GM12878 (cell line): Measurements from ENCODE around the gene PTPN12. TPM values are rescaled to one million over a fixed set of nuclear protein-coding genes. Genes with fewer than 3 reads are reported as not detected.

Experiments used
- ATAC-seq: fragments of 200-7000 bp; cut with Tn5 transposase; 3 replicates; pipeline ENCODE4 v1.9.1; 2020; ENCODE audit warnings: mild to moderate bottlenecking, moderate library complexity
- BruUV-seq: library from RNA; stranded (reverse); fragments of 400-500 nt; replicated peaks from 2 replicates; lab custom pipeline; 2021; lab: Mats Ljungman, UMichigan
- CTCF ChIA-PET: fragments of 300-600 bp; sonication (Branson Sonifier 250); formaldehyde crosslinking; extraction: SDS; loops from one replicate; lab custom pipeline; 2021; ENCODE audit warnings: inconsistent platforms; lab: Yijun Ruan, JAX
- POLR2A ChIA-PET: fragments of 350-600 bp; formaldehyde crosslinking; extraction: SDS; loops from one replicate; lab custom pipeline; 2021; ENCODE audit warnings: inconsistent platforms; lab: Charles Lee
- RAD21 ChIA-PET: fragments of 300-600 bp; sonication (Branson Sonifier 250); formaldehyde crosslinking; loops from one replicate; lab custom pipeline; 2023; ENCODE audit warnings: antibody characterized with exemption; ENCODE audit not compliant: unreplicated experiment; lab: Charles Lee
- SMC1A ChIA-PET: fragments of 300-600 bp; sonication (Branson Sonifier 250); formaldehyde crosslinking; loops from one replicate; lab custom pipeline; 2023; ENCODE audit not compliant: unreplicated experiment, uncharacterized antibody; lab: Charles Lee
- DNase-seq: peaks from one replicate; pipeline ENCODE4 v3.0.0-alpha.2; 2011; ENCODE audit warnings: low read depth, low spot score
- FAIRE-seq: peaks from 3 replicates; lab custom pipeline; 2011; peaks lifted over from hg19 to GRCh38; lab: Jason Lieb, UNC
- H2AFZ ChIP-seq: 2 replicates; pipeline ENCODE4 v1.6.0; 2011; ENCODE audit warnings: low read depth, low read length, control low read depth; ENCODE audit not compliant: control insufficient read depth
- H3K27ac ChIP-seq: 2 replicates; pipeline ENCODE4 v1.5.1; 2011; ENCODE audit warnings: control low read depth; ENCODE audit not compliant: control insufficient read depth, insufficient read depth
- H3K27me3 ChIP-seq, 2 experiments: replicated peaks in 1 of 2; 2 replicates each; pipeline versions ENCODE4 v1.6.0 to v1.6.1; 2011; ENCODE audit warnings: low read length in 1 of 2; ENCODE audit not compliant: control insufficient read depth in 2 of 2, insufficient read depth in 2 of 2
- H3K36me3 ChIP-seq, 2 experiments: 2 replicates each; pipeline ENCODE4 v1.5.1; 2011; ENCODE audit warnings: low read length in 1 of 2; ENCODE audit not compliant: control insufficient read depth in 2 of 2, insufficient read depth in 2 of 2
- H3K4me1 ChIP-seq: 2 replicates; pipeline ENCODE4 v1.6.1; 2011; ENCODE audit warnings: mild to moderate bottlenecking, low read length, moderate library complexity, mixed read lengths; ENCODE audit not compliant: control insufficient read depth, insufficient read depth
- H3K4me2 ChIP-seq: 2 replicates; pipeline ENCODE4 v1.6.0; 2011; ENCODE audit warnings: control low read depth; ENCODE audit not compliant: control insufficient read depth, insufficient read depth
- H3K4me3 ChIP-seq: fragments of 200-600 bp; sonication (generic); 2 replicates; pipeline ENCODE4 v1.5.1; 2016
- H3K79me2 ChIP-seq: 2 replicates; pipeline ENCODE4 v1.6.0; 2011; ENCODE audit warnings: low read length; ENCODE audit not compliant: control insufficient read depth, insufficient read depth
- H3K9ac ChIP-seq: 2 replicates; pipeline ENCODE4 v1.8.0; 2011; ENCODE audit warnings: low read length, control low read depth, mixed read lengths; ENCODE audit not compliant: control insufficient read depth, insufficient read depth
- H3K9me3 ChIP-seq: replicated peaks from 3 replicates; pipeline ENCODE4 v1.5.1; 2011; ENCODE audit warnings: mild to moderate bottlenecking, low read length; ENCODE audit not compliant: control insufficient read depth, insufficient read depth
- H4K20me1 ChIP-seq: 2 replicates; pipeline ENCODE4 v1.6.0; 2011; ENCODE audit not compliant: control insufficient read depth, insufficient read depth
- CBFB ChIP-seq: IDR thresholded peaks from 2 replicates; pipeline ENCODE4 v1.6.1; 2016; ENCODE audit warnings: antibody characterized with exemption, low read depth
- CBX3 ChIP-seq: fragments of 200-600 bp; sonication (generic); IDR thresholded peaks from 2 replicates; pipeline ENCODE4 v1.6.1; 2016; ENCODE audit warnings: low read depth, borderline replicate concordance
- GATAD2B ChIP-seq: fragments of 450-650 bp; conservative IDR thresholded peaks from 2 replicates; pipeline ENCODE4 v1.6.1; 2017; ENCODE audit warnings: low read depth, mild to moderate bottlenecking, moderate library complexity
- JUND ChIP-seq: IDR thresholded peaks from 2 replicates; pipeline ENCODE4 v1.6.1; 2012; ENCODE audit warnings: low read depth, mild to moderate bottlenecking, low read length, improper control_type of control experiment, moderate library complexity
- KDM1A ChIP-seq: fragments of 200-600 bp; sonication (generic); IDR thresholded peaks from 2 replicates; pipeline ENCODE4 v1.6.1; 2016; ENCODE audit warnings: borderline replicate concordance
- MTA3 ChIP-seq: IDR thresholded peaks from 2 replicates; pipeline ENCODE4 v1.6.1; 2012; ENCODE audit warnings: low read length, inconsistent platforms, borderline replicate concordance
- NR2C1 ChIP-seq: fragments of 450-650 bp; IDR thresholded peaks from 2 replicates; pipeline ENCODE4 v1.6.1; 2017; ENCODE audit warnings: antibody characterized with exemption, mild to moderate bottlenecking, moderate library complexity
- RB1 ChIP-seq: fragments of 450-650 bp; formaldehyde crosslinking; IDR thresholded peaks from 2 replicates; pipeline ENCODE4 v1.6.1; 2017; ENCODE audit warnings: mild to moderate bottlenecking, borderline replicate concordance
- RBBP5 ChIP-seq: fragments of 200-600 bp; sonication (generic); conservative IDR thresholded peaks from 2 replicates; pipeline ENCODE4 v1.6.1; 2016
- RUNX3 ChIP-seq: IDR thresholded peaks from 2 replicates; pipeline ENCODE4 v1.6.1; 2012; ENCODE audit warnings: low read length, inconsistent platforms
- SMARCA5 ChIP-seq: fragments of 450-650 bp; IDR thresholded peaks from 2 replicates; pipeline ENCODE4 v1.6.1; 2017; ENCODE audit warnings: mild to moderate bottlenecking
- SREBF1 ChIP-seq: IDR thresholded peaks from 2 replicates; pipeline ENCODE4 v1.6.1; 2012; ENCODE audit warnings: mild to moderate bottlenecking, low read length
- SUPT20H ChIP-seq: IDR thresholded peaks from 2 replicates; pipeline ENCODE4 v1.6.1; 2011; ENCODE audit warnings: low read depth, mild to moderate bottlenecking, low read length, moderate library complexity, borderline replicate concordance; ENCODE audit not compliant: control insufficient read depth
- TCF12 ChIP-seq: IDR thresholded peaks from 2 replicates; pipeline ENCODE4 v1.6.1; 2011; ENCODE audit warnings: low read depth, mild to moderate bottlenecking, low read length
- in situ Hi-C: fragments of 300-500 bp; cut with MboI; formaldehyde crosslinking; loops from 9 replicates; pipeline ENCODE4 v1.14.3; 2018; ENCODE audit warnings: mixed read lengths
- intact Hi-C: fragments of 100-400 bp; cut with micrococcal nuclease; formaldehyde crosslinking; loops from one replicate; pipeline ENCODE4 v1.14.2; 2022; ENCODE audit not compliant: unreplicated experiment
- polyA plus RNA-seq, 11 experiments: library from polyadenylated mRNA; depleted of rRNA in 4 of 11; unstranded in 6 of 11; stranded (reverse) in 5 of 11; fragments of >200 nt; fragmentation: Nextera tagmentation in 4 of 11; fragmentation: Illumina TruSeq in 1 of 11; extraction: Ambion mirVana in 4 of 11; extraction: Trizol in 1 of 11; gene quantifications; 1 replicate in 1 of 11; 2 replicates in 10 of 11; pipeline versions ENCODE4 v1.2.1 to v1.2.3, GENCODE V29; 2011 to 2016; ENCODE audit warnings: inconsistent platforms in 2 of 11, missing spikeins in 2 of 11, low read depth in 1 of 11
- total RNA-seq, 4 experiments: library from RNA; depleted of rRNA in 3 of 4; stranded (reverse); fragments of >200 nt in 3 of 4; fragmentation: Illumina TruSeq in 1 of 4; extraction: Trizol in 1 of 4; gene quantifications; 2 replicates each; pipeline versions ENCODE4 v1.2.1 to v1.2.3, GENCODE V29; 2013 to 2021
- TF ChIP-seq, protein P1 (sequence below): fragments of 450-650 bp; IDR thresholded peaks from 2 replicates; pipeline ENCODE4 v1.6.1; 2016; ENCODE audit warnings: mild to moderate bottlenecking
- TF ChIP-seq, protein P2 (sequence below): fragments of 450-650 bp; IDR thresholded peaks from 2 replicates; pipeline ENCODE4 v1.6.1; 2016; ENCODE audit warnings: mild to moderate bottlenecking
- TF ChIP-seq, protein P3 (sequence below): IDR thresholded peaks from 2 replicates; pipeline ENCODE4 v1.6.1; 2011; ENCODE audit warnings: mild to moderate bottlenecking, low read depth, low read length, moderate library complexity; ENCODE audit not compliant: insufficient replicate concordance
- TF ChIP-seq, protein P4 (sequence below): fragments of 450-650 bp; formaldehyde crosslinking; IDR thresholded peaks from 2 replicates; pipeline ENCODE4 v1.4.0; 2022; ENCODE audit warnings: mild to moderate bottlenecking, moderate library complexity

The PTPN12 gene
- total and polyA plus RNA-seq, 10 of the 15 experiments (the other 5 are each of a cell fraction or from before 2014, with no cell fraction given) = 6.6 to 52.9 (median 17.4) TPM

DNA sequence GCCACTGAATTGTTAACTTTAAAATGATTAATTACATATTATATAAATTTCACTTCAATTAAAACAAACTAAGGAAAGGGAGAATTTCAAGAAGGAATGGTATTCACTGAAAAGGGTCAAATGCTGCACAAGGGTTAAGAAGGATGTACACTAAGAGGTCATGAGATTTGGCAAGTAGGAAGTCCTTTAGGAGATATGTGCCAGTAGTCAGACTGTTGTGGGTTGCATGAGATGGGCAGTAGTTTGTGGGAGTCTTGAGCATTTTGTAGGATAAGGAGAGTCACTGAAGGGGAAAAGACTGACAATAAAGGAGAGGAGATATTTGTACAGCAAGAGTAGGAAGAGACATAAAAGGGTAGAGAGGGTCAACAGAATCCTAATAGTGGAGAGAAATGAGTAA is 12.4 kb upstream of the PTPN12 start:
- FAIRE-seq = no peak
- SMC1A ChIA-PET = no interaction called here
- TF ChIP-seq CBFB (no peak), RUNX3 (no peak), MTA3 (no peak), NR2C1 (no peak), KDM1A (no peak), SREBF1 (no peak), SMARCA5 (no peak), TCF12 (no peak), CBX3 (no peak), RBBP5 (no peak), RB1 (no peak), JUND (no peak), SUPT20H (no peak), GATAD2B (no peak)
- TF ChIP-seq, protein P1, sequence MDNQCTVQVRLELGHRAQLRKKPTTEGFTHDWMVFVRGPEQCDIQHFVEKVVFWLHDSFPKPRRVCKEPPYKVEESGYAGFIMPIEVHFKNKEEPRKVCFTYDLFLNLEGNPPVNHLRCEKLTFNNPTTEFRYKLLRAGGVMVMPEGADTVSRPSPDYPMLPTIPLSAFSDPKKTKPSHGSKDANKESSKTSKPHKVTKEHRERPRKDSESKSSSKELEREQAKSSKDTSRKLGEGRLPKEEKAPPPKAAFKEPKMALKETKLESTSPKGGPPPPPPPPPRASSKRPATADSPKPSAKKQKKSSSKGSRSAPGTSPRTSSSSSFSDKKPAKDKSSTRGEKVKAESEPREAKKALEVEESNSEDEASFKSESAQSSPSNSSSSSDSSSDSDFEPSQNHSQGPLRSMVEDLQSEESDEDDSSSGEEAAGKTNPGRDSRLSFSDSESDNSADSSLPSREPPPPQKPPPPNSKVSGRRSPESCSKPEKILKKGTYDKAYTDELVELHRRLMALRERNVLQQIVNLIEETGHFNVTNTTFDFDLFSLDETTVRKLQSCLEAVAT = no peak
- TF ChIP-seq, protein P2, sequence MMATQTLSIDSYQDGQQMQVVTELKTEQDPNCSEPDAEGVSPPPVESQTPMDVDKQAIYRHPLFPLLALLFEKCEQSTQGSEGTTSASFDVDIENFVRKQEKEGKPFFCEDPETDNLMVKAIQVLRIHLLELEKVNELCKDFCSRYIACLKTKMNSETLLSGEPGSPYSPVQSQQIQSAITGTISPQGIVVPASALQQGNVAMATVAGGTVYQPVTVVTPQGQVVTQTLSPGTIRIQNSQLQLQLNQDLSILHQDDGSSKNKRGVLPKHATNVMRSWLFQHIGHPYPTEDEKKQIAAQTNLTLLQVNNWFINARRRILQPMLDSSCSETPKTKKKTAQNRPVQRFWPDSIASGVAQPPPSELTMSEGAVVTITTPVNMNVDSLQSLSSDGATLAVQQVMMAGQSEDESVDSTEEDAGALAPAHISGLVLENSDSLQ = no peak
- TF ChIP-seq, protein P3, sequence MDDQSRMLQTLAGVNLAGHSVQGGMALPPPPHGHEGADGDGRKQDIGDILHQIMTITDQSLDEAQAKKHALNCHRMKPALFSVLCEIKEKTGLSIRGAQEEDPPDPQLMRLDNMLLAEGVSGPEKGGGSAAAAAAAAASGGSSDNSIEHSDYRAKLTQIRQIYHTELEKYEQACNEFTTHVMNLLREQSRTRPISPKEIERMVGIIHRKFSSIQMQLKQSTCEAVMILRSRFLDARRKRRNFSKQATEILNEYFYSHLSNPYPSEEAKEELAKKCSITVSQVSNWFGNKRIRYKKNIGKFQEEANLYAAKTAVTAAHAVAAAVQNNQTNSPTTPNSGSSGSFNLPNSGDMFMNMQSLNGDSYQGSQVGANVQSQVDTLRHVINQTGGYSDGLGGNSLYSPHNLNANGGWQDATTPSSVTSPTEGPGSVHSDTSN = no peak
- TF ChIP-seq, protein P4, sequence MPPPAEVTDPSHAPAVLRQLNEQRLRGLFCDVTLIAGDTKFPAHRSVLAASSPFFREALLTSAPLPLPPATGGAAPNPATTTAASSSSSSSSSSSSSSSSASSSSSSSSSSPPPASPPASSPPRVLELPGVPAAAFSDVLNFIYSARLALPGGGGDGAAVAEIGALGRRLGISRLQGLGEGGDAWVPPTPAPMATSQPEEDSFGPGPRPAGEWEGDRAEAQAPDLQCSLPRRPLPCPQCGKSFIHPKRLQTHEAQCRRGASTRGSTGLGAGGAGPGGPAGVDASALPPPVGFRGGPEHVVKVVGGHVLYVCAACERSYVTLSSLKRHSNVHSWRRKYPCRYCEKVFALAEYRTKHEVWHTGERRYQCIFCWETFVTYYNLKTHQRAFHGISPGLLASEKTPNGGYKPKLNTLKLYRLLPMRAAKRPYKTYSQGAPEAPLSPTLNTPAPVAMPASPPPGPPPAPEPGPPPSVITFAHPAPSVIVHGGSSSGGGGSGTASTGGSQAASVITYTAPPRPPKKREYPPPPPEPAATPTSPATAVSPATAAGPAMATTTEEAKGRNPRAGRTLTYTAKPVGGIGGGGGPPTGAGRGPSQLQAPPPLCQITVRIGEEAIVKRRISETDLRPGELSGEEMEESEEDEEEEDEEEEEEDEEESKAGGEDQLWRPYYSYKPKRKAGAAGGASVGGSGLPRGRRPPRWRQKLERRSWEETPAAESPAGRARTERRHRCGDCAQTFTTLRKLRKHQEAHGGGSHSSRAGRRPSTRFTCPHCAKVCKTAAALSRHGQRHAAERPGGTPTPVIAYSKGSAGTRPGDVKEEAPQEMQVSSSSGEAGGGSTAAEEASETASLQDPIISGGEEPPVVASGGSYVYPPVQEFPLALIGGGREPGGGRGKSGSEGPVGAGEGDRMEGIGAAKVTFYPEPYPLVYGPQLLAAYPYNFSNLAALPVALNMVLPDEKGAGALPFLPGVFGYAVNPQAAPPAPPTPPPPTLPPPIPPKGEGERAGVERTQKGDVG (CRISPR knock-in tag) = no peak

More for the DNA sequence above, 12.4 kb upstream of the PTPN12 start:
- ChIA-PET RAD21 (interaction anchor here (1.0 kb wide), 1 partner anchor 58 kb away, joined by 4 read pairs; no protein-coding TSS in a partner anchor), POLR2A (no interaction called here), CTCF (no interaction called here)
- Histone ChIP-seq H3K36me3 (no peaks in the 10 kb centered on the region), H3K9me3 (no peaks in the 10 kb centered on the region), H3K79me2 (no peaks in the 10 kb centered on the region), H4K20me1 (no peaks in the 10 kb centered on the region), H3K4me3 (no peak overlapping the region), H2AFZ (no peak overlapping the region), H3K4me2 (no peak overlapping the region), H3K4me1 (no peaks in the 10 kb centered on the region), H3K27me3 (no peaks in the 10 kb centered on the region), H3K27ac (no peak overlapping the region), H3K9ac (no peak overlapping the region)
- in situ Hi-C loops (no loop called here), intact Hi-C loops (no loop called here)
- ATAC-seq (no peak), DNase-seq (no peak)
- no TSS peak for BruUV-seq
